ENCODE measurements around the gene HADHA. TPM values are rescaled to one million over a fixed set of nuclear protein-coding genes. Genes with fewer than 3 reads are reported as not detected.

HADHA gene
- total RNA-seq, 1 donor from 2014 or later = 120 TPM

DNA sequence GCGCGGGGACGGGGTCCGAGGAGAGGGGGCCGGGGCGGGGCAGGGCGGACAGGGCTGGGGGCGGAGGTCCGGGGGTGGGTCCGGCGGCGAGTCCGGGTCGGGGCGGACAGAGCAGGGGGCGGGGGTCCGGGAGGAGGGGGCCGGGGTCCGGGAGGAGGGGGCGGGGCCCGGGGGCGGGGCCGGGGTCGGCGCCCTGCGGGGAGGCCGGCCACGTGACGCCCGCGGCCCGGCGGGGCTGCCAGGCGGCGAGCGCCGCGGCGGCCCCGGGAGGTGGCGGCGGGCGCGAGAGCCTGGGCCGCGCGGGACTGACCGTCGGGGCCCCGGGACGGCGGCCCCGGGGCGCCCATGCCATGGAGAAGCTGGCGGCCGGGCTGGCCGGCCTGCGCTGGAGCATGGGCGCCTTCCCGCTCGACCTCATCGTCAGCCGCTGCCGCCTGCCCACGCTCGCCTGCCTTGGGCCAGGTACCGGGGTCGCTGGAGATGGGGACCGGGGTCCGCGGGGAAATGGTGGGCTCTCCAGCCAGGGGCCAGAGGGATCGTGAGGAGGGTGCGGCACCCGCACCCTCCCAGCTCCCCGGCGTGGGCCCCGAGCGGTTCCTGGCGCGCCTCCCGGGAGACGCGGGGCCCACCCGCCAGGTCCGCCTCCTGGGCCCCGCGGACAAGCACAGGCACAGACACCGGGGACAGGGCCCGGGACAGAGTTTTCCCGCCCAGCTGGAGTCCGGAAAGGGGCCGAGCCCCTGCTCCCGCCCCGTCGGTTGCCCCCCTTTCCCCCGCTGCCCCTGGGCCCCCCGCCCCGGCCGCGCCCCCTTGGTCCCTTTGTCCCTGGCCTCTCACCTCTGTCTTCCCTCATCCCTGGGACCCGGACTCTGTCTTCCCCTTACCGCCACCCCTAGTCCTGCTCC, 71.3 kb downstream of the HADHA start, which contains the start of gene GAREM2:
TSS of gene GAREM2 (plus strand) at position 218 of the 905 bp plus-strand sequence. CDS start at position 351, 133 bp downstream.
- H3F3A ChIP-seq (ENCODE audit: low read depth) = peaks cover 18% of the 10 kb centered on the region
- H3K4me3 ChIP-seq = peak within 1 kb of the TSS; percentile 90
- TF ChIP-seq EZH2 (IDR thresholded peaks at IDR 0.05) (peak; percentile 5), EZH2phosphoT487 (IDR thresholded peaks at IDR 0.05) (no peak)
- TF ChIP-seq, protein P1, sequence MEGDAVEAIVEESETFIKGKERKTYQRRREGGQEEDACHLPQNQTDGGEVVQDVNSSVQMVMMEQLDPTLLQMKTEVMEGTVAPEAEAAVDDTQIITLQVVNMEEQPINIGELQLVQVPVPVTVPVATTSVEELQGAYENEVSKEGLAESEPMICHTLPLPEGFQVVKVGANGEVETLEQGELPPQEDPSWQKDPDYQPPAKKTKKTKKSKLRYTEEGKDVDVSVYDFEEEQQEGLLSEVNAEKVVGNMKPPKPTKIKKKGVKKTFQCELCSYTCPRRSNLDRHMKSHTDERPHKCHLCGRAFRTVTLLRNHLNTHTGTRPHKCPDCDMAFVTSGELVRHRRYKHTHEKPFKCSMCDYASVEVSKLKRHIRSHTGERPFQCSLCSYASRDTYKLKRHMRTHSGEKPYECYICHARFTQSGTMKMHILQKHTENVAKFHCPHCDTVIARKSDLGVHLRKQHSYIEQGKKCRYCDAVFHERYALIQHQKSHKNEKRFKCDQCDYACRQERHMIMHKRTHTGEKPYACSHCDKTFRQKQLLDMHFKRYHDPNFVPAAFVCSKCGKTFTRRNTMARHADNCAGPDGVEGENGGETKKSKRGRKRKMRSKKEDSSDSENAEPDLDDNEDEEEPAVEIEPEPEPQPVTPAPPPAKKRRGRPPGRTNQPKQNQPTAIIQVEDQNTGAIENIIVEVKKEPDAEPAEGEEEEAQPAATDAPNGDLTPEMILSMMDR (IDR thresholded peaks at IDR 0.05) = no peak
- peaks cover 25% of the 10 kb centered on the region for H3K27me3 ChIP-seq
- H2AFZ ChIP-seq (replicated peaks) = peak within 1 kb of the TSS; percentile 98
- peaks cover 19% of the 10 kb centered on the region for H3K4me1 ChIP-seq
- peaks cover 34% of the 10 kb centered on the region for H4K20me1 ChIP-seq (ENCODE audit: low read depth)
- H3K9ac ChIP-seq = no peak within 1 kb of the TSS
- H3K4me1 Mint-ChIP-seq = peaks cover 33% of the 10 kb centered on the region
- peaks cover 26% of the 10 kb centered on the region for H3K27me3 Mint-ChIP-seq (ENCODE audit: insufficient read depth, low read depth)
- no peaks in the 10 kb centered on the region for H3K36me3 ChIP-seq
- peak within 1 kb of the TSS; percentile 69 for H3K27ac Mint-ChIP-seq
- DNase-seq (ENCODE audit: low spot score) = peak; percentile 78
- no peak within 1 kb of the TSS for H3K27ac ChIP-seq
- H3K79me2 ChIP-seq (ENCODE audit: low read depth) = peaks cover 20% of the 10 kb centered on the region
- peaks cover 4% of the 10 kb centered on the region for H3K36me3 Mint-ChIP-seq
- H3K4me3 Mint-ChIP-seq = peak within 1 kb of the TSS; percentile 89
- H3K9me3 Mint-ChIP-seq = no peaks in the 10 kb centered on the region
- peak within 1 kb of the TSS; percentile 96 for H3K4me2 ChIP-seq
- no peaks in the 10 kb centered on the region for H3K9me3 ChIP-seq (ENCODE audit: low read depth)

DNA sequence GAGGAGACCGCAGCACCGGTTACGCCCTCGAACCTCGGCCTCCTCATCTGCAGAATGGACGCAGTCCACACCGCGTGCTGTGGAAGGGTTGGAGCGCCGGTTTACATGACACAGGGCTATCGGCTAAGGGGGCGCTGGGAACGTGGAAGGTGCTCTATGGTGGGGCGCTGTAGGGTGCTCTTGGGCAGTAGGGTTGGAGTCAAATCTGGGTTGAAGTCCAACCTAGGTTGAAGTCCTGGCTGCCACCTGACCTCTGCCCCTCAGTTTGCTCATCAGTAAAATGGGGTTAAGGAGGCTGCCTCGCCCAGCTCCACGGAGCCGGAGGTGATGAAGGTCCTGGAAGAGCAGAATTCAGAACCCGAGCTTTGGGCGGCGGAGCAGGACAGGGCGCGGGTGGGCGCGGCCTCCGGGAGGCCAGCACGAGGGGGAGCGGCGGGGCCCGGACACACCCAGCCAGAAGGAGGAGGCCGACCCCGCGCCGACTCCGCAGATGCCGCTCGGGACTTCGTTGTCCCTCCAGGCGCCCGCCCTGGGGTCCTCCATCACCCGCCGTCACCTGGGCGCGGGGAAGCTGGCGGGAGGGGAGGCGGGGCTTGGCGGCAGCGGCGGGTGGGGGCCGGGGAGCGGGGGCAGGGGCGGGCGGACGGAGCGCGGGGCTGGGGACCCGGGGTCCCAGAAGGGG, 72.1 kb downstream of the HADHA start:
- Histone ChIP-seq H2AFZ (replicated peaks) (peak overlapping the region; percentile 98), H3K4me1 (peaks cover 19% of the 10 kb centered on the region), H3K27ac (no peak overlapping the region), H3K27me3 (peaks cover 25% of the 10 kb centered on the region), H3K36me3 (no peaks in the 10 kb centered on the region), H4K20me1 (ENCODE audit: low read depth) (peaks cover 28% of the 10 kb centered on the region), H3K4me3 (peak overlapping the region; percentile 60), H3K79me2 (ENCODE audit: low read depth) (peaks cover 20% of the 10 kb centered on the region), H3F3A (ENCODE audit: low read depth) (peaks cover 15% of the 10 kb centered on the region), H3K4me2 (peak overlapping the region; percentile 73), H3K9ac (no peak overlapping the region), H3K9me3 (ENCODE audit: low read depth) (no peaks in the 10 kb centered on the region)
- peaks cover 25% of the 10 kb centered on the region for H3K27me3 Mint-ChIP-seq (ENCODE audit: insufficient read depth, low read depth)
- peaks cover 33% of the 10 kb centered on the region for H3K4me1 Mint-ChIP-seq
- DNase-seq (ENCODE audit: low spot score) = no peak
- peaks cover 4% of the 10 kb centered on the region for H3K36me3 Mint-ChIP-seq
- H3K27ac Mint-ChIP-seq = no peak overlapping the region
- TF ChIP-seq EZH2phosphoT487 (IDR thresholded peaks at IDR 0.05) (no peak), EZH2 (IDR thresholded peaks at IDR 0.05) (no peak)
- TF ChIP-seq, protein P1 (IDR thresholded peaks at IDR 0.05) = no peak
- peak overlapping the region; percentile 89 for H3K4me3 Mint-ChIP-seq
- no peaks in the 10 kb centered on the region for H3K9me3 Mint-ChIP-seq

DNA sequence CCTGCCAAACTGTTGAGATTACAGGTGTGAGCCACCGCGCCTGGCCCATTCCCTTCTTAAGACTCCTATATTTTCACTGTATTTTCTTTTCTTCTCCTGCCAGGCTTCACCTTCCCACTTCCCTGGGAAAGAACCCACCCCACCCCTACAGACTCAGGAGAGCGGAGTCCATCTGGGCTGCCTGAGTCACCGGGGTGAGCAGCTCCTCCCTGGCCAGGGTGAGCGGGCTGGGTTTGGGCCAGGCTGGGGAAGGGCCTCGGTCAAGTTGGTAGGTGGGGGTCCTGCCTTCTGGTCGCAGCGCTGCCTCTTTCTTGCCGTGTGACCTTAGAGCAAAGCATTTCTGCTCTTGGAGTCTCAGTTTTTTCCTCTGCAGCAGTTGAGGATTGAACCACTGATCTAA, 73.6 kb downstream of the HADHA start:
- Histone ChIP-seq H3K9me3 (ENCODE audit: low read depth) (no peaks in the 10 kb centered on the region), H3K36me3 (no peaks in the 10 kb centered on the region), H3K4me3 (no peak overlapping the region), H3K9ac (no peak overlapping the region), H3K79me2 (ENCODE audit: low read depth) (peaks cover 20% of the 10 kb centered on the region), H3F3A (ENCODE audit: low read depth) (peaks cover 11% of the 10 kb centered on the region), H2AFZ (replicated peaks) (no peak overlapping the region), H3K27me3 (peaks cover 25% of the 10 kb centered on the region), H4K20me1 (ENCODE audit: low read depth) (peaks cover 18% of the 10 kb centered on the region), H3K4me2 (no peak overlapping the region), H3K4me1 (peaks cover 17% of the 10 kb centered on the region), H3K27ac (no peak overlapping the region)
- Mint-ChIP-seq H3K4me1 (peaks cover 23% of the 10 kb centered on the region), H3K9me3 (no peaks in the 10 kb centered on the region), H3K27me3 (ENCODE audit: insufficient read depth, low read depth) (peaks cover 23% of the 10 kb centered on the region), H3K4me3 (peak overlapping the region; percentile 73), H3K36me3 (no peaks in the 10 kb centered on the region), H3K27ac (peak overlapping the region; percentile 26)
- DNase-seq (ENCODE audit: low spot score) = no peak
- TF ChIP-seq, protein P1 (IDR thresholded peaks at IDR 0.05) = no peak
- no peak for TF ChIP-seq EZH2phosphoT487 (IDR thresholded peaks at IDR 0.05)
- no peak for TF ChIP-seq EZH2 (IDR thresholded peaks at IDR 0.05)
